Fibroblast of lung (primary cell): ENCODE measurements around the gene OSTM1. TPM values are rescaled to one million over a fixed set of nuclear protein-coding genes. Genes with fewer than 3 reads are reported as not detected.

ENCODE experiments used
- DNase-seq, 2 donors: peaks; one replicate each; pipeline versions ENCODE4 v3.0.0 to v3.0.0-alpha.2; 2010; ENCODE audit warnings: low read depth in 2 of 2
- H2AFZ ChIP-seq: 2 replicates; pipeline ENCODE4 v1.5.1; 2012; ENCODE audit warnings: low read length, control low read depth, inconsistent platforms
- H3K27ac ChIP-seq: 2 replicates; pipeline ENCODE4 v1.5.1; 2011; ENCODE audit warnings: low read length, control low read depth; ENCODE audit not compliant: insufficient read depth
- H3K27me3 ChIP-seq: 2 replicates; pipeline ENCODE4 v1.5.1; 2011; ENCODE audit warnings: mild to moderate bottlenecking, low read length; ENCODE audit not compliant: control insufficient read depth, insufficient read depth
- H3K36me3 ChIP-seq: 2 replicates; pipeline ENCODE4 v1.5.1; 2011; ENCODE audit warnings: low read length; ENCODE audit not compliant: control insufficient read depth, insufficient read depth
- H3K4me1 ChIP-seq: 2 replicates; pipeline ENCODE4 v1.5.1; 2011; ENCODE audit warnings: low read length; ENCODE audit not compliant: control insufficient read depth, insufficient read depth; ENCODE audit errors: extremely low read depth
- H3K4me2 ChIP-seq: 2 replicates; pipeline ENCODE4 v1.5.1; 2011; ENCODE audit warnings: low read length, control low read depth; ENCODE audit not compliant: insufficient read depth; ENCODE audit errors: extremely low read depth
- H3K4me3 ChIP-seq, 4 experiments: fragments of 200-600 bp in 1 of 4; sonication (generic) in 1 of 4; replicated peaks in 1 of 4; 2 replicates each; pipeline ENCODE4 v1.5.1; 2011 to 2016; ENCODE audit warnings: low read length in 4 of 4, low read depth in 3 of 4, mild to moderate bottlenecking in 3 of 4, control low read depth in 2 of 4, inconsistent platforms in 1 of 4, mixed read lengths in 1 of 4; ENCODE audit not compliant: insufficient read depth in 1 of 4; ENCODE audit errors: control extremely low read depth in 1 of 4
- H3K79me2 ChIP-seq: 2 replicates; pipeline ENCODE4 v1.5.1; 2012; ENCODE audit warnings: mild to moderate bottlenecking, low read length, inconsistent platforms; ENCODE audit not compliant: control insufficient read depth, insufficient read depth
- H3K9ac ChIP-seq: 2 replicates; pipeline ENCODE4 v1.5.1; 2011; ENCODE audit warnings: mild to moderate bottlenecking, low read length, control low read depth; ENCODE audit not compliant: insufficient read depth
- H3K9me3 ChIP-seq: 2 replicates; pipeline ENCODE4 v1.5.1; 2012; ENCODE audit warnings: low read depth, low read length; ENCODE audit not compliant: control insufficient read depth, insufficient read depth
- H4K20me1 ChIP-seq: 2 replicates; pipeline ENCODE4 v1.5.1; 2011; ENCODE audit warnings: low read length; ENCODE audit not compliant: control insufficient read depth, insufficient read depth; ENCODE audit errors: extremely low read depth
- EZH2 ChIP-seq: IDR thresholded peaks from 2 replicates; pipeline ENCODE4 v1.5.1; 2012; ENCODE audit warnings: low read length, control low read depth, mild to moderate bottlenecking; ENCODE audit errors: missing control alignments
- polyA plus RNA-seq, 2 donors: library from polyadenylated mRNA; depleted of rRNA in 1 of 2; stranded (reverse) in 1 of 2; unstranded in 1 of 2; fragments of >200 nt; gene quantifications; 2 replicates each; pipeline ENCODE4 v1.2.1, GENCODE V29; 2011 to 2012; ENCODE audit warnings: missing spikeins in 1 of 2
- total RNA-seq: library from RNA; depleted of rRNA; stranded (reverse); fragments of >200 nt; gene quantifications from 2 replicates; pipeline ENCODE4 v1.2.1, GENCODE V29; 2014
- TF ChIP-seq, protein P1 (sequence below), 2 donors: IDR thresholded peaks in 1 of 2; conservative IDR thresholded peaks in 1 of 2; 1 replicate in 1 of 2; 2 replicates in 1 of 2; pipeline ENCODE4 v1.5.1; 2011 to 2012; ENCODE audit warnings: low read length in 2 of 2, control low read depth in 1 of 2, inconsistent platforms in 1 of 2, low read depth in 1 of 2, mild to moderate bottlenecking in 1 of 2

OSTM1 gene
- total and polyA plus RNA-seq, 2 donors (not counting 1 experiment from before 2014, with no cell fraction given), result 31.9 to 37.0 TPM

DNA sequence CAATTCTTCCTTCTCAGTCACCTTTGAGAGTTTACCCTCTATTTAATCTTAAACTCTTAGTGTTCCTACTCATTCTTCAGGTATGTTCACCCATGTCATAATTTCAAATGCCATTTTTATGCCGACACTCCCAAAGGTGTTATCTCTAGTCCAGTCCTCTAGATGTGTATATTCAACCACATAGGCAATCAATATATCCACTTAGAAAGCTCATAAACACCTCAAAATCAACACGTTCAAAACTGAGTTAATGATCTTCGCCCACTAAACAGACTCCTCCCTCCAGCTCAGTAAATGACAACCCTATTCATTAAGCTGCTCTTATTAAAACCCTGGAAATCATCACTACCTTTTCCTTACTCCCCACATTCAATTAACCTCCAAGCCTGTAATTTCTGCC, 6.4 kb downstream of the OSTM1 start:
- no peaks in the 10 kb centered on the region for H4K20me1 ChIP-seq
- no peak for DNase-seq
- H3K27me3 ChIP-seq, result no peaks in the 10 kb centered on the region
- no peaks in the 10 kb centered on the region for H3K9me3 ChIP-seq
- no peak overlapping the region for H3K27ac ChIP-seq
- H3K4me1 ChIP-seq, result no peaks in the 10 kb centered on the region
- H3K4me2 ChIP-seq, result no peak overlapping the region
- no peak overlapping the region for H3K9ac ChIP-seq
- H3K79me2 ChIP-seq, result no peaks in the 10 kb centered on the region
- no peaks in the 10 kb centered on the region for H3K36me3 ChIP-seq
- H3K4me3 ChIP-seq, result no peak overlapping the region
- no peak overlapping the region for H2AFZ ChIP-seq
- TF ChIP-seq, protein P1, sequence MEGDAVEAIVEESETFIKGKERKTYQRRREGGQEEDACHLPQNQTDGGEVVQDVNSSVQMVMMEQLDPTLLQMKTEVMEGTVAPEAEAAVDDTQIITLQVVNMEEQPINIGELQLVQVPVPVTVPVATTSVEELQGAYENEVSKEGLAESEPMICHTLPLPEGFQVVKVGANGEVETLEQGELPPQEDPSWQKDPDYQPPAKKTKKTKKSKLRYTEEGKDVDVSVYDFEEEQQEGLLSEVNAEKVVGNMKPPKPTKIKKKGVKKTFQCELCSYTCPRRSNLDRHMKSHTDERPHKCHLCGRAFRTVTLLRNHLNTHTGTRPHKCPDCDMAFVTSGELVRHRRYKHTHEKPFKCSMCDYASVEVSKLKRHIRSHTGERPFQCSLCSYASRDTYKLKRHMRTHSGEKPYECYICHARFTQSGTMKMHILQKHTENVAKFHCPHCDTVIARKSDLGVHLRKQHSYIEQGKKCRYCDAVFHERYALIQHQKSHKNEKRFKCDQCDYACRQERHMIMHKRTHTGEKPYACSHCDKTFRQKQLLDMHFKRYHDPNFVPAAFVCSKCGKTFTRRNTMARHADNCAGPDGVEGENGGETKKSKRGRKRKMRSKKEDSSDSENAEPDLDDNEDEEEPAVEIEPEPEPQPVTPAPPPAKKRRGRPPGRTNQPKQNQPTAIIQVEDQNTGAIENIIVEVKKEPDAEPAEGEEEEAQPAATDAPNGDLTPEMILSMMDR (conservative IDR thresholded peaks at IDR 0.05 in 1 of 2, IDR thresholded peaks at IDR 0.05 in 1 of 2; ENCODE audit: low read depth in 1 of 2, low read length in 2 of 2), result no peak
- no peak for TF ChIP-seq EZH2

DNA sequence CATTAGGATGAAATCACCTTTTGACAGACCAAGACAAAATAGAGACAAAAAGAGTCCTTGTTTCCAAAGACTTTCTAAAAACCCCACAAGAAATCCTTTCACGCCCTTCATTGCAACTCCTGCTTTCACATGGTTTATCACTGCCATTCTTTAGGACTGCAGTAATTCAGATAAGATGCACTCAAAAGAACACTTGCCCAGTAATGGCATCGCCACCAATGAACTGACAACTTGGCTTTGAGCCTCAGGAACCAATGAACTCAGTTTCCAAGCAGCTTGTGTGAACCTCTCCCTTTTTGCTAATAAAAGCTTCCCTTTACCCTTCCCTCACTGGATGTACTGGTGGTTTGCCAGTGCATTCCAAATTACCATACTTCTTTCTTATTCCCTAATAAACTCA, 21.8 kb downstream of the OSTM1 start:
- Histone ChIP-seq H3K4me3 (no peak overlapping the region), H3K4me2 (no peak overlapping the region), H3K4me1 (no peaks in the 10 kb centered on the region), H2AFZ (no peak overlapping the region), H3K9ac (no peak overlapping the region), H3K79me2 (no peaks in the 10 kb centered on the region), H4K20me1 (peaks cover 2% of the 10 kb centered on the region), H3K9me3 (no peaks in the 10 kb centered on the region), H3K36me3 (no peaks in the 10 kb centered on the region), H3K27ac (no peak overlapping the region), H3K27me3 (no peaks in the 10 kb centered on the region)
- TF ChIP-seq, protein P1 (conservative IDR thresholded peaks at IDR 0.05 in 1 of 2, IDR thresholded peaks at IDR 0.05 in 1 of 2; ENCODE audit: low read depth in 1 of 2, low read length in 2 of 2), result no peak
- no peak for TF ChIP-seq EZH2
- DNase-seq, result no peak

DNA sequence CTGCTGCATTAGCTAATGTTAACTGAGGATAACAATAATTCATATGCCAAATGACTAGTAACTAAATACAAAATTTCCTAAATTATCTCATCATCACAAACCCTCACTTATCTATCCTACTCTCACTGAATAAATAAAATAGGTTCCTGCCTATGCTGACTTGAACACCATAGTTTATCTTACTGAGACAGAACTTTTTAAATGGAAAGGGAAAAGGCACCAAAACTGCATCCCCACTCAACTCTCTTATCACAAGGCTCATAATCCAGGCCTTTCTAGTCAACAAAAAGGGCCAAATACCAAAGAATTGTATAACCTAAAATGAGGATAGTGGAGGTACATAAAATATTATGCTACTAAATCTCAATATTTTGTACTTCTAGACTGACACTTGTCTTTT, 23.1 kb downstream of the OSTM1 start:
- no peak overlapping the region for H3K4me3 ChIP-seq
- H3K9me3 ChIP-seq, result no peaks in the 10 kb centered on the region
- H3K4me1 ChIP-seq, result no peaks in the 10 kb centered on the region
- H3K36me3 ChIP-seq, result no peaks in the 10 kb centered on the region
- H4K20me1 ChIP-seq, result peaks cover 2% of the 10 kb centered on the region
- no peak overlapping the region for H3K4me2 ChIP-seq
- no peaks in the 10 kb centered on the region for H3K79me2 ChIP-seq
- DNase-seq, result no peak
- TF ChIP-seq EZH2, result no peak
- TF ChIP-seq, protein P1 (conservative IDR thresholded peaks at IDR 0.05 in 1 of 2, IDR thresholded peaks at IDR 0.05 in 1 of 2; ENCODE audit: low read depth in 1 of 2, low read length in 2 of 2), result no peak
- H2AFZ ChIP-seq, result no peak overlapping the region
- H3K27me3 ChIP-seq, result no peaks in the 10 kb centered on the region
- H3K9ac ChIP-seq, result no peak overlapping the region
- H3K27ac ChIP-seq, result no peak overlapping the region
